Measurements from ENCODE around the gene BTBD17. TPM values are rescaled to one million over a fixed set of nuclear protein-coding genes. Genes with fewer than 3 reads are reported as not detected.
A peak's percentile ranks its signal among the peaks of the same experiment; 100 is the strongest.

BTBD17 gene
- total RNA-seq = 1 to 10 TPM in 1 of 6 donors, not detected in 5; 1.2 TPM

- DNase-seq = peak; percentile 52 to 92
- H3K4me1 ChIP-seq = peaks cover 6 to 19% (median 10%) of the 10 kb centered on the region in 4 donors
- peak; percentile 64 to 69 for ATAC-seq (ENCODE audit: low FRiP score in 2 of 2)
- no peak within 1 kb of the TSS for H3K4me3 ChIP-seq
- 26 to 35% methylated on average over 20 to 26 of the region's 28 CpGs for WGBS, 2 donors
- no peaks in the 10 kb centered on the region for H3K9me3 ChIP-seq
- no peak within 1 kb of the TSS for H3K27ac ChIP-seq
- TF ChIP-seq CTCF (IDR thresholded peaks at IDR 0.05) (peak; percentile 55 to 76 (median 68)), EP300 (IDR thresholded peaks at IDR 0.05) (no peak)
- peaks cover 0 to 31% (median 17%) of the 10 kb centered on the region in 4 donors for H3K27me3 ChIP-seq
- no peaks in the 10 kb centered on the region for H3K36me3 ChIP-seq
Measured at GRCh38 chr17:74361230-74362068, at the start of gene BTBD17. TSS of gene BTBD17 (minus strand) at chr17:74361868. CDS start at chr17:74361819, 49 bp downstream.

- Histone ChIP-seq H3K27ac (no peak overlapping the region), H3K27me3 (no peaks in the 10 kb centered on the region), H3K9me3 (no peaks in the 10 kb centered on the region), H3K36me3 (no peaks in the 10 kb centered on the region), H3K4me1 (peaks cover 0 to 11% (median 0%) of the 10 kb centered on the region in 4 donors), H3K4me3 (no peak overlapping the region)
- WGBS, 2 donors = 69 to 78% methylated on average over 4 of the region's 4 CpGs
- DNase-seq (no peak), ATAC-seq (ENCODE audit: low FRiP score in 2 of 2) (peak in 1 of 2 donors; percentile 25)
- TF ChIP-seq POLR2A (IDR thresholded peaks at IDR 0.05) = no peak
- TF ChIP-seq CTCF (IDR thresholded peaks at IDR 0.05) = no peak
- TF ChIP-seq EP300 (IDR thresholded peaks at IDR 0.05) = no peak
- TF ChIP-seq POLR2AphosphoS5 (IDR thresholded peaks at IDR 0.05) = no peak
Measured at GRCh38 chr17:74410001-74410443, 48.4 kb upstream of the BTBD17 start.

- Histone ChIP-seq H3K27me3 (no peaks in the 10 kb centered on the region), H3K9me3 (no peaks in the 10 kb centered on the region), H3K4me3 (no peak overlapping the region), H3K4me1 (peaks cover 0 to 11% (median 0%) of the 10 kb centered on the region in 4 donors), H3K36me3 (no peaks in the 10 kb centered on the region), H3K27ac (no peak overlapping the region)
- DNase-seq (peak in 1 of 2 donors; percentile 74), ATAC-seq (ENCODE audit: low FRiP score in 2 of 2) (peak; percentile 7 to 39)
- 36 to 42% methylated on average over 4 of the region's 4 CpGs for WGBS, 2 donors
- TF ChIP-seq CTCF (IDR thresholded peaks at IDR 0.05) (no peak), POLR2A (IDR thresholded peaks at IDR 0.05) (no peak)
Measured at GRCh38 chr17:74408815-74409214, 47.1 kb upstream of the BTBD17 start.

DNA sequence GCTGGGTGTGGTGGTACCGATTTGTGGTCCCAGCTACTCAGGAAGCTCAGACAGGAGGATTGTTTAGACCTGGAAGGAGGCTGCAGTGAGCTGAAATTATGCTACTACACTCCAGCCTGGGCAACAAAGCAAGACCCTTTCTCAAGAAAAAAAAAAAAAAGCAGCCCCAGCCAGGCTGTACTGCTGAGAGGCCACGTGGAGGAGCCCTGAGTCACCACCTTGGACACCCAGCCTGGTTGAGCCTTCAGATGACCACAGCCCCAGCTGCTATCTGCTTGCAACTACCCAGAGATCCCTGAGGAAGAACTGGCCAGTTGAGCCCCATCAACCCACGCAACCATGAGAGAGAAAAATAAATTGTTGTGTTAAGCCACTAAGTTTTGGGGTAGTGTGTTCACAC is 46.6 kb upstream of the BTBD17 start:
- Histone ChIP-seq H3K27ac (no peak overlapping the region), H3K36me3 (no peaks in the 10 kb centered on the region), H3K4me1 (peaks cover 0 to 11% (median 0%) of the 10 kb centered on the region in 4 donors), H3K27me3 (no peaks in the 10 kb centered on the region), H3K9me3 (no peaks in the 10 kb centered on the region), H3K4me3 (no peak overlapping the region)
- WGBS, 2 donors = 62 to 64% methylated on average over 3 of the region's 3 CpGs
- peak; percentile 49 to 71 for ATAC-seq (ENCODE audit: low FRiP score in 2 of 2)
- TF ChIP-seq POLR2AphosphoS5 (IDR thresholded peaks at IDR 0.05) = no peak
- TF ChIP-seq CTCF (IDR thresholded peaks at IDR 0.05) = no peak
- no peak for TF ChIP-seq EP300 (IDR thresholded peaks at IDR 0.05)
- peak in 1 of 2 donors; percentile 79 for DNase-seq
